ENCODE measurements around the gene CDC14C. TPM values are rescaled to one million over a fixed set of nuclear protein-coding genes. Genes with fewer than 3 reads are reported as not detected.
A peak's percentile ranks its signal among the peaks of the same experiment; 100 is the strongest.
"Not testable (repeated sequence)": the region's sequence is repeated elsewhere in the genome, so short reads cannot be mapped to it uniquely, and the experiment has no call there.

CDC14C gene
- total RNA-seq = 0.31 TPM

DNA sequence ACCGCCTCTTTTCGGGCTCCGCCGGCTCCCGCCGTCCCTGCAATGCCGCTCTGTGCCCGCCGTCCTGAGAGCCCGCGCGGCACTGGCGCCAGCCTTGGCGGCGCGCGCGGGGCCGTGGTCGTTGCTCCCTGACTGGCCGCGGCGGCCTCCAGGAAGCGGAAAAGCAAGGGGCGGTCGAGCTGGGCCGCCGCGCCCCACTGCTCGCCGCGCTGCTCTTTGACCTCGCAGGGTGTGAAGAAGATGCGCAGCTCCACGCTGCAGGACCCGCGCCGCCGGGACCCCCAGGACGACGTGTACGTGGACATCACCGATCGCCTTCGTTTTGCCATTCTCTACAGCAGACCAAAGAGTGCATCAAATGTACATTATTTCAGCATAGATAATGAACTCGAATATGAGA lies at the start of gene CDC14C:
Gene CDC14C (plus strand): TSS at position 115 of the 400 bp plus-strand sequence. CDS start 126 bp downstream, at position 241.
- no peak for DNase-seq

DNA sequence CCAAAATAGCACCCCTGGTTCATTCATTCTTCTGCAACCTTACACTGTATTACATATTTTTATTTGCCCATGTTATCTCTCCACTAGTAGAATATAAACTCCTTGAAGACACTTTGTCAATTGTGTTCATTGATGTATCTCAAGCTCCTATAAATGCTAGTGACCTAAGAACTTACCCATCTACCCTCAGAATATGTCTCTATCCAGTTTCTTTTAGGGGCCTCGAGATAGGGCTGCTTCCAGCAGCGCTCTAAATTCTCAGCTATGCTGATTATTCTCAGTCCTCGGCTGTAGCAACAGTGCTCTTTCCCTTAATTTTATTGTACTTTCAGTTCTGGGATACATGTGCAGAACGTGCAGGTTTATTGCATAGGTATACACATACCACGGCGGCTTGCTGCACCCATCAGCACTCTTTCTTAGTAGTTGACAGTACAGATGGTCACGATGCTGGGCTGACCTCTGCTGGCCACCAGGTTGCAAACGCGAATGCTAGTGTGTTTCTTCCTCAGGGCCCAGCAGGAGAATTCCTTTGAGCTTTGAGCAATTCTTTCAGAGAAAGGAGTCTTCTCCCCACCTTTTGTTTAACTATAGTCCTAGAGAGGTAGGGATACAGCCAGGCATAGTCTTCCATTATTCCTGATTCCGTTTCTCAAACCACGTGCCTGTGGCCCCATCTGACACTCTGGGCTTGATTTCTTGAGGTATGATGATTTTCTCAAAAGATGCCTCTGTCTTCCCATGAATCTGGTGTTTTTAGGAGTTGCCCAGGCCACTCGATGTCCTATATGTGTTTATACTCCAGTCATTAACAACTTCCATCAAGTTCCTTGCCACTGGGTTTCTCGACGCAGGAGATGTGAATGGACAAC lies 49.1 kb upstream of the CDC14C start:
- DNase-seq = peak; percentile 12

DNA sequence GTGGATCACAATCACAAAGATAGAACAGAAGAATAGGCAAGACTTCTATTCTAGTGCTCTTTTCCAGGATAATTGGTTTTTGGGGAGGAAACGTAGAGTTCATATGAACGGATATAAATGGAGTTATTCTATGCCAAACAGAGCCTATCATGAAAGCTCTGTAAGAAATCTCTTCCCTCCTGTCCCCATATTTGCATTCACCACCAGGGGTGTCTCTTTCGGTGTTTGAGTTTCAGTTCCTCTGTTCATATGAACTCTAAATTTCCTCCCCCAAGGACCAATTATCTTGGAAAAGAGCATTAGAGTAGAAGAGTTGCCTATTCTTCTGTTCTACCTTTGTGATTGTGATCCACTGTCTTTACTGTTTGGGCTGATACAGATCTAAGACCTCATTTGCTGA lies 48.3 kb upstream of the CDC14C start:
- no peak for DNase-seq

DNA sequence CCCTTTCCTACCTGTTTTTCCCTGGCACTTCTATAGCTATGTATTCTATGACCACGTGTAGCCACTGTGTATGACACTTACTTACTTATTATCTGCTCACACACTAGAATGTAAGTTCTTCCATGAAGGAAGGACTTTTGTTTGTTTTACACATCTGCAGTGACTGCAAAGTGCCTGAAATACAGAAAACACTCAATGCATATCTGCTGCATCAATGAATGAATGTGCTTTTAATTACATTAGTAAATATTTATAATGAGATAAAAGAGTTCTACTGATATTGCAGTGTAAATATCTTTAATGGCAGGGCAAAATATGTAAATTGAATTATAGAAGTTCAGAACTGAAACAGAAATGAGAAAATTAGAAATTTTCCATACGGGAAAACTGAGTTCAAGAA lies 43.5 kb upstream of the CDC14C start:
- no peak for DNase-seq

DNA sequence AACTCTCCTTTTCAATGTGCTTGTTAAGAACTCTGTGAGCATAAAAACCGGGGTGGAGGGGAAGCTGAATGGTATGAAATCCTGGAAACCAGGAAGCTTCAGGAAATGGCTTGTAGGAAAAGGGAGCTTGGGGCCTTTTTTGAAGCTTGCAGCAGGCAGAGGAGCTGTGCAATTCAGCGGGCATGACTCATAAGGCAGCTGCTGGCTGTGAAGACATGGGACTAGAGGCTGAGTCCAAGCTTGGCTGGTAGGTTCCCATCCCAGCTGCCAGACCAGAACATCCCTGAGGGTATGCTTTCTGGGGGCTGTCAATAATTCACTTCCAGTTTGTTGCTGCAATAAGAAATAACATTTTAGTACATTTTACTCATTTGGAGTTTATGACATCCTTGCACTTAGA lies 36.8 kb upstream of the CDC14C start:
- no peak for DNase-seq

DNA sequence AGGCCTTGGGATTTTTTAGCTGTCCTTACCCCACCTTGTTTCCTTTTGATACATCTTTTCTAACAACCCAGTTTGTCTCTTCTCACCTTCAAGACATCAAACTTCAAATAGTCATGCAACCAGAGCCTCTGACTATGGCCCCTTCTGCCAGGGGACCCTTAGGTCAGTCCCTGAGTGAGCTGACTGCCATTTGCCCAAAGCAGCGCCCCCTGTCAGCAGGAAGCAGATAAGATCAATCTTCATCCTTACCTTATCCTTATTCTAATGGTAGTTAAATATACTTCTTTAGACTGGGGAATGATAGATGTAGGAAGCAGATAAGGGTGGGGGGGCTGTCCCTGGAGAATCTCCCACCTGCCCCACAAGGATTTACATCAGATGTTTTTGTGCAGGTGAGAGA lies 29.8 kb upstream of the CDC14C start:
- DNase-seq = no peak

DNA sequence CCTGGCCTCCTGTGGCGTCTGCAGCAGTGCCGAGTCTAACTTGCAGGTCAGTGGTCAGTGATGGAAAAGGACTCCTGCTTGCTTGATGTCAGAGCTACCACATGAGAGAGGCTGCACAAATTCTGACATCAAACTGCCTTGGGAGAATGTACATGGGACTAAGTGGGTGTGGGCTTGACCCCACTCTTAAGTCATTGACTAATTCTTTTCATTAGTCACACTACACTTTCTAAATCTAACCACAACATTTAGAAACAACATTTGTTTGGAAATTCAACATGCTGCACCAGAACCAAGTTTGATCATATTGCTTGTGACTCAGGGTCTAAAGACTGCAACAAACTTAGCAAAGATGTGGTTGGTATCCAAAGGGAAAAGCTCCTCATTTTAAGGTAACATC lies 24.4 kb upstream of the CDC14C start:
- no peak for DNase-seq

DNA sequence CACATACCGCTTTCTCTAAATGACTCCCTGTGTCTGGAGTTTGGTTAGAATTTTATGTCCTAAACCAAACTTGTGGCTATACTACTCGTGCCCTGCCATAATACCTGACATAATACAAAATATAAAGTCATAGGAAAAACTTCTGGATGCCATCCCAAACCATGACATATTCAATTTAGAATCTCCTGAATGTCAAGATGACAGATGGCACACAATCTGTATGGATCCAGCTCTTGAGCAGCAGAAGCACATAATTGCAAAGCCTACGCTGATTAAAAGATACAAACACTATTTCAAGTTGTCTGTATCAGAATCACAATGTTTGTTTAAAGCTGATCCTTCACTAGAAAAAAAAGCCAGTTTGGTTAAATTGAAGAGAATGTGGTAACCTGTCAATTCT lies 22.4 kb upstream of the CDC14C start:
- no peak for DNase-seq

DNA sequence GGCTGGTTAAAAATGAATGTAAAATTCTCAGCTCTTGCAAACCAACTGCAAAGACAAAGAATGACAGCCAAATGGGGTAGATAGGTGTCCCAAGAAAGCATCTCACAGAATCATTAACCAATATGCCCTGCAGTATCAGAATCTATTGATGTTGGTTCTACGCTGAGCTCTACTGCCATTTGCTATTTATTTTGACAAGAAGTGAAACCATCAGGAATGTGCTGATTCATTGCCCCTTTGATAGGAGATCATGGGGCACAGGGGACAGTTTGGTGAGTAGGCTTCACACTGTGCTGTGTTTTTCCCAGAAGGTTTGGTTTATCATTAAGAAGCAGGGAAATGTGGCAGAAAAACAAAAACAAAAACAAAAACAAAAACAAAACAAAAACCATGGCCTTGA lies 19.4 kb upstream of the CDC14C start:
- DNase-seq = no peak

DNA sequence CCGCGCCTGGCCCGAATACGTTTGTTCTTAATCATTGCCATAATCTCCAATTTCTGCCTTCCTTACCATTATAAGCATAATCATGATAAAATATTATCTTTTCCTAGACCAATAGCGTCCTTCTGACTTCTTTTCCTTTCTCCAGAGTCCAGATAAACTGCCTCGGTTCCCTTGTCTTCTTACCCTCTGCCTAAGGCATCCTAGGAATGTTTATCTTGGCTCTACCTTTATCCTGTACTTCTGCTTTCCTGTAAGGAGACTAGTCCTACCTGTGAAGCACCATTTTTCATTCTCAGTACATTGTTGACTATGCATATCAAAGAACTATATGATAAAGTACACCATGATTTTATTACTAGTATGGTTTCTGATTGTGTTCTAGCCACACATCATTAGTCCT lies 18.7 kb upstream of the CDC14C start:
- not testable (repeated sequence) for DNase-seq

DNA sequence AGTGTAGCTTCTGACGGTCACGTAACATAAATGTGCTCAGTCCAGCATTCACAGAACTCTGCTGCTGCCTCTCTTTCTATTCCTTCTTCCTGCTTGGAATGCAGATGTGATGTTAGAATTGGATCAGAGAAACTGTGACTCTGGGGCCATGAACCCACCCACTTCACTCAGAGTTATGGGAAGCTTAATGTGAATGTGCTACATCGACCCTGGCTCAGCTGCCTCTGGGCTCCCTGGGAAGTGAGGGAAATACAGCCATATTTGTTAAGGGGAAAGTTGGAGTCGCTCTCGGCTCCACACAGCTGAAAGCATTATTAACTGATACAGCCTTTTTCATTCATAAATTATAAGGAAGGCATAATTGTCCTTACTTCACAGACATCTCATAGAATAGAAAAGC lies 14.5 kb upstream of the CDC14C start:
- DNase-seq = not testable (repeated sequence)

DNA sequence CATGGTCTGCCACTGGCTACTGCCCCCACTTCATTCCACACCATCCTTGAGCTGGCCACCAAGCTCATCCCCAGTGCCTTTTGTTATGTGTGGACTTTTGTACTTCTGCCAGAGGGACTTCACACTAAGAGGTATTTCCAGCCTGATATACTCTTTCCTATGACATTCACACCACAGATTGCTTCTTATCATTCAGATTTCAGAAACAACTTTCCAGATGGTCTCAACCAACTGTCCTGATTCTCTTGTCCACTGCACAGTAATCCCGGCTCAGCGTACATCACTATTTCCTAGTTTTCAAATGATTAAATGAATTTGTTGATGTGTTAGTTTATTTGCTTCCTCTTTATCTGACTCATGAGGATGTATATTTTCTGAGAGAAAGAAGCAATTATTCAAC lies 7.1 kb downstream of the CDC14C start:
- no peak for DNase-seq

DNA sequence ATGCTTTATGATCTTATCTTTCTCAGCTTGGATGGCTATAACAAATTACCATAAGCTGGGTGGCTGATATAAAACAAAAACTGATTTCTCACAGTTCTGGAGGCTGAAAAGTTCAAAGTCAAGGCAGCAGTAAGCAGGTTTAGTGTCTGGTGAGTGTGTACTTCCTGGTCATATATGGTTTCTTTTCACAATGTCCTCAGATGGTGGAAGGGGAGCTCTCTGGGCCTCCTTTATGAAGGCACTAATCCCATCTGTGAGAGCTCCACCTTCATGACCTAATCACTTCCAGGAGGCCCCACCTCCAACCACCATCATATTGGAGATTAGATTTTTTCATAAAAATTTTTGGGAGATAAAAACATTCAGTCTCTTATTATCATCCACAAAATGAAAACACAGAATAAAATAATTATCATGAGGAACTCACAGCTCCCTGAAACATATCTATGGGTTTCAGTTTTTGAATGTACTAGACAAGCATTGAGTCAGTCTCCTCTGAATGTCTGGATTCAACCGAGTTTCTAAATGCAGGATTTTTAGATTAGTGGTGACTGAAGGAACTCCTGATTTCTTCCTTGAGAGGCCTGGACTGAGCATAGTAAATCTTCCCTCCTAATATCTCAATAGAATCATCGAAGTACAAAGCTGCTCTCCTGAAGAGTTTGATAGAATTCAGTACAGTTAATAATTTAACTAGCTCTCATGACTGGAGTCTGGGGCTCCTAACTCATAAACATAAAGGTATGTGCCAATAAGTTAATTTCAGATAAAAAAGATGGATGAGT lies 8.0 kb downstream of the CDC14C start:
- no peak for DNase-seq

DNA sequence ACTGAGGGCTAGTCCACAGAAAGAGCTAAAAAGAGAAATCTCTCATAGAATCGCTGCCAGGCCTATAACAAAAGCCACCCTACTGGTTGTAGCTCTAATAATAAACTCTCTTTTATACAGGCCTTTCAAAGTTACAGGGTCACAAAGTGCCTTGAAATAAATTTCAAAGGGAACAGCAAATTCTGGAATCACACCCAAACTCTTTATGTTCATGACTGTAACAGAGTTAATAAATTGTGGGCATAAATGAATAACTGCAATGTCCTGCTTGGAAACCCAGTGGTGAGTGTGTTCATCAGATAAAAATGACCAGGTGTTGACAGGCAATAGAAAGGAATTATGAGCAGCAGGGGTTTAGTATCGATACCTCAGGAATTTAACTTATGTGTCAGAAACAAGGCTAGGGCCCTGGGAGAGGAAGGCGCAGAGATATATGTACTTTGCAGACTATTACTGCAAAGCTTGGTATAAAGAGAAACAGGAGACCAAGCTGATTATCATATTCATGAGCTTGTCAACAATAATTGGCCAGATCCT lies 9.3 kb downstream of the CDC14C start:
- no peak for DNase-seq

DNA sequence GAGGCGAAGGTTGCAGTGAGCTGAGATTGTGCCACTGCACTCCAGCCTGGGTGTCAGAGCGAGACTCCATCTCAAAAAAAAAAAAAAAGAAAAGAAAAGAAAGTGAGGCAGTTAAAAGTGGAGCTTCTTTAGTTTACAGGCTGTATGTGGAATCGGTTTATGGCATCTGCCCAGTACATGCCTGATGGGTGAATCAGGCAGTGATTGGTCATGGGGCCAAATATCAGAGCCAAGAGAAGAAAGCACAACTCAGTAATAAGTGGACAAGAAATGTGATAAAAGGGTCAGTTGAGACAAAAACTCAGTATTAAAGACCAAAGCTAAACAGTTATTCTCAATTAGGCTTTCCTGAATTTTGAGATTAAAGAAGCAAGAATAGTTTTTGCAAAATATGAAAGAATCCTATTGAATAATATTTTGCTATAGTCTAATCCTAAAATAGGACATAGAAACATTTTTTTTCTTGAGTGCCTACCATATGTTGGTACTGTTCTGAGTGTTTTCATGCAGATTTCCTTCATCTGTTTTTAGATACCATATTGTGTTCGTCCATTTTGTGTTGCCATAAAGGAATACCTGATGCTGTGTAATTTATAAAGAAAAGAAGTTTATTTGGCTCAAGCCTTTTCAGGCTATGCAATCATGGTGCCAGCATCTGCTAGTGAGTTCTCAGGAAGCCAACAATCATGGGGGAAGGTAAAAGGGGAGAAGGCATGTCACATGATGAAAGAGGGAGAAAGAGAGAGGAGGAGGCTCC lies 14.4 kb downstream of the CDC14C start:
- no peak for DNase-seq

DNA sequence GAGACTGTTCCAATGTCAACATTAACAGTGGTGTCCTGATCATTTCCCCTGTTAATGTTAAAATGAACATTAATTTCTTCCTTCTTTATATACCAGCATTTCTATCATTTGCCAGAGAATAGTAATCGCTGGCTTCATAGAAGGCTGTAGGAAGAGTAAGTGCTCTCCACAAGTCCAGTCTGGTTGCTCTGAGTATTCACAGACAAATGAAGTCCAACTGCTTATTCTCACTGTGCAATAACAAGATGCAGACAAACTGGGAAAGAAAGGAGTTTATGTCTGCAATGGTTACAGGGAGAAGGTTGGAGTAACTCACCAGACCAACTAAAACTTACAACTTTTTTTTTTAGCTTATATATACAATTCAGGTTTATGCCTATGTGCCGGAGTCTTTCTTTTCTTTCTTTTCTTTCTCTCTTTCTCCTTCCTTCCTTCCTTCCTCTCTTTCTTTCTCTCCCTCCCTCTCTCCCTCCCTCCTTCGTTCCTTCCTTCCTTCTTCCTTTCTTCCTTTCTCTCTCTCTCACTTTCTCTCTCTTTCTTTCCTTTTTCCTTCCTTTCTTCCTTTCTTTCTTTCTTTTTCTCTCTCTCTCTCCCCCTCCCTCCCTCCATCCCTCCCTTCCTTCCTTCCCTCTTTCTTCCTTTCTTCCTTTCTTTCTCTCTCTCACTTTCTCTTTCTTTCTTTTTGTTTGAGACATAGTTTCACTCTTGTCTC lies 19.1 kb downstream of the CDC14C start:
- DNase-seq = no peak

DNA sequence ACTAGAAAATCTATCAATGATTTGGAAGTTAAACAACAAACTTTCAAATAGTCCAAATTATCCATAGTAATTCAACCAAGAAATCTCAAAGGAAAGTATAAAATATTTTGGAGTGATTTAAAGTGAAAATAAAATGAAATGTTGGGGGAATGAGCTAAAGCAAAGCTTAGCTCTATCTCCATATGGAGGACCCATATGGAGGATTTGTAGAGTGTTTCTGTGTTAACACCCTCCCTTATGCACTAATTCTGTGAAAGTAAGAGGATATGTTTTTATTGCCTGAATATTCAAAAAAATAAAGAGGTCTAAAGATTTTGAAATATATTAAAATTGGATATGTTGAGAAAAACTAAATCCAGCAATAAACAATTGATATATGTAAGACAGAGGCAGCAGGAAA lies 31.6 kb downstream of the CDC14C start:
- no peak for DNase-seq

DNA sequence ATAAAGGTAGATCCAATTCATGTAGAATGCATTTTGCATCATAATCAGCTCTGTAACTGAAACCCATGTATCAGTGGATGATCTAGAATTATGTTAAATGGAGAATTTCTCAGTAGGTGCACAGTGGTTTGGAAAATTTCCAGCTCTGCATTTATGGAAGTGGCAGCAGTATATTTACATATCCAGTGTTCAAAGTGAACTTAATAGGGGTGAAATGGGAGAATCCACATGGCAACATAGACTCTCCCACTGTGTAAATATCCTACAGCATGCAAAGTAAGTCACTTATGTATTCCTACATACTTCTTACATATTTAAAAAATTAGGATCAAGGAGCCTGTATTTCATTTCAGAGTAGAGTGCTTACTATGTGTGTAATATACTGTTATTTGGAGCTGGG lies 35.3 kb downstream of the CDC14C start:
- DNase-seq = no peak

DNA sequence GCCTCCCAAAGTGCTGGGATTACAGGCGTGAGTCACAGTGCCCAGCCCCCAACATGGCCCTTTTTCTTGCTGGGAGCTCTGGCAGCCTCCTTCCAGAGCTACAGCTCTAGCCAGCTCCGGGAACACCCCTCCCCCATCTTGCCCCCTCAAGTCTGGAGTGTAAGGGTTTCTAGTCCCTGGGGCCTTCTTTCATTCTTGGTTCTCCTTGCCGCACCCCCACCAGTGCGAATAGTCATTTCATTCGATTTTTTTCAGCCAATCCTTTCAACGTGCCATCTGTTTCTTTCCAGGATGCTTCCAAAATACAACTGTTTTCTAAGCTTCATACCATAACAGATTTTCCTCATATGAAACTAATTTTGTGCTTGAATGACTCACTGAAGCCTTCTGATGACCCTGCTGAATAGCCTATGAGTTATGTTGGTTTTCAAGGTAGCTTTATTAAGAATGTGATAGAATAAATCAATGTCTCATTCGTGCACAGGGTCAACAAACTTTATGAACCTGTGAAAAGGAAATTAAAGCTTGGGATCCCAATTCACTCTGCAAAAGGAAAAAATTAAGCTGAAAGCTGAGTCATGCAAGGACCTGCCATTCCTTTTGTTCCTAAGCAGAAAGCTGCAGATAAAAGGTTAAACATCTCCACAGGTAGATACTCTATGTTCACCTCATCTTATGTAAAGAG lies 38.6 kb downstream of the CDC14C start:
- DNase-seq = no peak

DNA sequence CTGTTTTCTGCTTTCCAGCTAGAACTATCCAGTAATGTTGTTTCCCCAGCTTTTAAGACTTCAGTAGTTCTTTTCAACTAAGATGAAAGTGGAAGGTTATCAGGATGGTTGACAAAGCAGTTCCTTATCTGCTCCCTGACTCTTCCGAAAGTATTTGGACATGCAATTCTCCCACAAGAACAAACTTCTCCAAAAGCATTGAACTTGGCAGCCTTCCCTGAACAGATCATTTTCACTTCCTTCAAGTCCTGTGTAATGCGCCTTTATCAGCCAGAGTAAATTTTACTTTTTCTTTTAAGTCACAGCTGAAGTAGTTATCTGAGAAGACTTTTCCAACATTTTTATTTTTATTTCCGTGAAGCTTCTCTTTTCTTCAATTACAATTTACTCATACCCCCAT lies 39.7 kb downstream of the CDC14C start:
- no peak for DNase-seq

DNA sequence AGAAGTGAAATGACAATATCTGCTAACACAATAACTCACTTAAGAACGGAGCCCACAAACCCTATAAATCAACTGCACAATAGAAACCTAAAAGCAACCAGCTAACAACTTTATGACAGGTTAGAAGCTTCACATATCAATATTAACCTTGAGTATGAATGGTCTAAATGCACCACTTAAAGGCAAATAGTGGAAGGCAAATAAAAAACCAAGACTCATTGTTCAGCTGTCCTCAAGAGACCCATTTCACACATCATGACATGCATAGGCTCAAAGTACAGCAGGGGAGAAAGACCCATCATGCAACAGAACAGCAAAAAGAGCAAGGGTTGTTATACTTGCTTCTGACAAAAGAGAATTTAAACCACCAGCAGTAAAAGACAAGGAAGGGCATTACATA lies 46.8 kb downstream of the CDC14C start:
- DNase-seq = no peak
